GM19238 (cell line): ENCODE data around the gene LHPP.
"Not testable (repeated sequence)": the region's sequence is repeated elsewhere in the genome, so short reads cannot be mapped to it uniquely, and the experiment has no call there.

ENCODE experiments used
- DNase-seq: peaks from one replicate; pipeline ENCODE4 v3.0.0; 2011; ENCODE audit warnings: low spot score; ENCODE audit not compliant: insufficient read length

The LHPP gene

GRCh38 chr10:124569623-124570470 is 108.2 kb downstream of the LHPP start:
- DNase-seq = no peak

GRCh38 chr10:124570646-124571045 is 109.0 kb downstream of the LHPP start:
- no peak for DNase-seq

- no peak for DNase-seq
Observed at GRCh38 chr10:124572751-124573150, 111.1 kb downstream of the LHPP start.

GRCh38 chr10:124573726-124574455 is 112.3 kb downstream of the LHPP start:
- DNase-seq = no peak

- no peak for DNase-seq
Observed at GRCh38 chr10:124574456-124575070, 112.9 kb downstream of the LHPP start.

GRCh38 chr10:124575107-124576035 is 113.7 kb downstream of the LHPP start:
- no peak for DNase-seq

- no peak for DNase-seq
Observed at GRCh38 chr10:124576526-124577420, 115.2 kb downstream of the LHPP start.

GRCh38 chr10:124577651-124578050 is 116.0 kb downstream of the LHPP start:
- DNase-seq = no peak

- no peak for DNase-seq
Observed at GRCh38 chr10:124578231-124579010, 116.8 kb downstream of the LHPP start.

GRCh38 chr10:124579011-124579399 is 117.4 kb downstream of the LHPP start:
- no peak for DNase-seq

GRCh38 chr10:124586142-124586541 is 124.5 kb downstream of the LHPP start:
- DNase-seq = no peak

- DNase-seq = no peak
Observed at GRCh38 chr10:124587811-124588211, 126.2 kb downstream of the LHPP start.

- not testable (repeated sequence) for DNase-seq
Observed at GRCh38 chr10:124588341-124588735, 126.7 kb downstream of the LHPP start.

GRCh38 chr10:124588736-124589490 is 127.3 kb downstream of the LHPP start:
- no peak for DNase-seq

- DNase-seq = no peak
Observed at GRCh38 chr10:124589491-124590041, 127.9 kb downstream of the LHPP start.

GRCh38 chr10:124590216-124591122 is 128.8 kb downstream of the LHPP start:
- DNase-seq = no peak

- no peak for DNase-seq
Observed at GRCh38 chr10:124591123-124591495, 129.5 kb downstream of the LHPP start.
